HCT116 (cell line): Measurements from ENCODE around the gene CAPN15. TPM values are rescaled to one million over a fixed set of nuclear protein-coding genes. Genes with fewer than 3 reads are reported as not detected.

Experiments
- ATAC-seq: fragments of 200-7000 bp; cut with Tn5 transposase; 2 replicates; pipeline ENCODE4 v1.9.1; 2020; ENCODE audit warnings: mild to moderate bottlenecking, moderate library complexity
- BruUV-seq: library from RNA; stranded (reverse); fragments of 400-500 nt; replicated peaks from 2 replicates; lab custom pipeline; 2021; lab: Mats Ljungman, UMichigan
- CTCF ChIA-PET: fragments of 300-600 bp; sonication (Branson Sonifier 250); formaldehyde crosslinking; loops from one replicate; lab custom pipeline; 2021; ENCODE audit warnings: antibody characterized with exemption; lab: Charles Lee
- POLR2A ChIA-PET: fragments of 300-600, 350-600 bp; sonication (Branson Sonifier 250); formaldehyde crosslinking; loops from one replicate; lab custom pipeline; 2021; ENCODE audit warnings: antibody characterized with exemption; lab: Charles Lee
- RAD21 ChIA-PET, 2 experiments: fragments of 300-600 bp; sonication (Branson Sonifier 250); formaldehyde crosslinking; loops; one replicate each; lab custom pipeline; 2023; ENCODE audit warnings: low total read pairs in 2 of 2; ENCODE audit not compliant: uncharacterized antibody in 2 of 2, unreplicated experiment in 2 of 2, low non-redundant PET in 1 of 2; lab: Charles Lee
- DNase-seq: peaks from one replicate; pipeline ENCODE4 v3.0.0-alpha.2; 2010; ENCODE audit warnings: low read depth, low spot score
- H2AFZ ChIP-seq: fragments of 200-600 bp; shearing (Covaris generic), sonication (generic); 2 replicates; pipeline ENCODE4 v1.6.1; 2017; ENCODE audit warnings: low read depth, mixed run types, mixed read lengths, antibody characterized with exemption, low read length; ENCODE audit not compliant: poor library complexity, severe bottlenecking
- H3K27ac ChIP-seq: 2 replicates; pipeline ENCODE4 v1.5.1; 2012; ENCODE audit warnings: low read depth, low read length
- H3K27me3 ChIP-seq: fragments of 200-600 bp; sonication (generic); 2 replicates; pipeline ENCODE4 v1.6.1; 2016; ENCODE audit warnings: mixed run types, low read length, mixed read lengths; ENCODE audit not compliant: insufficient read depth
- H3K36me3 ChIP-seq, 2 experiments: fragments of 200-500 bp in 1 of 2; fragments of 200-600 bp in 1 of 2; sonication (Bioruptor generic) in 1 of 2; sonication (generic) in 1 of 2; 2 replicates each; pipeline versions ENCODE4 v1.5.1 to v1.6.1; 2014 to 2016; ENCODE audit warnings: low read length in 2 of 2, inconsistent platforms in 1 of 2, mixed read lengths in 1 of 2, mixed run types in 1 of 2; ENCODE audit not compliant: insufficient read depth in 2 of 2, control insufficient read depth in 1 of 2
- H3K4me1 ChIP-seq, 2 experiments: fragments of 200-600 bp in 1 of 2; sonication (generic) in 1 of 2; 2 replicates each; pipeline versions ENCODE4 v1.5.1 to v1.6.1; 2012 to 2017; ENCODE audit warnings: low read length in 2 of 2, inconsistent platforms in 1 of 2, mild to moderate bottlenecking in 1 of 2, mixed read lengths in 1 of 2, mixed run types in 1 of 2, moderate library complexity in 1 of 2; ENCODE audit not compliant: insufficient read depth in 2 of 2, control insufficient read depth in 1 of 2
- H3K4me2 ChIP-seq: fragments of 200-600 bp; sonication (generic); 2 replicates; pipeline ENCODE4 v1.6.1; 2017; ENCODE audit warnings: mixed run types, low read length, mixed read lengths
- H3K4me3 ChIP-seq, 2 experiments: fragments of 200-600 bp in 1 of 2; sonication (generic) in 1 of 2; replicated peaks in 1 of 2; 2 replicates each; pipeline ENCODE4 v1.5.1; 2011 to 2016; ENCODE audit warnings: low read length in 2 of 2, control low read depth in 1 of 2, low read depth in 1 of 2, mild to moderate bottlenecking in 1 of 2, mixed read lengths in 1 of 2, mixed run types in 1 of 2
- H3K79me2 ChIP-seq: fragments of 200-600 bp; sonication (generic); 2 replicates; pipeline ENCODE4 v1.6.1; 2017; ENCODE audit warnings: mild to moderate bottlenecking, mixed run types, low read length, moderate library complexity, mixed read lengths; ENCODE audit not compliant: insufficient read depth
- H3K9ac ChIP-seq: fragments of 200-600 bp; sonication (generic); 2 replicates; pipeline ENCODE4 v1.6.1; 2016; ENCODE audit warnings: low read length, mixed read lengths
- H3K9me2 ChIP-seq: fragments of 200-600 bp; sonication (generic), shearing (Covaris generic); 2 replicates; pipeline ENCODE4 v1.6.1; 2017; ENCODE audit warnings: mixed run types, mild to moderate bottlenecking, moderate library complexity; ENCODE audit not compliant: insufficient read depth
- H3K9me3 ChIP-seq, 2 experiments: fragments of 200-500 bp in 1 of 2; fragments of 200-600 bp in 1 of 2; sonication (Bioruptor generic) in 1 of 2; sonication (generic) in 1 of 2; 2 replicates each; pipeline ENCODE4 v1.6.1; 2014 to 2017; ENCODE audit warnings: low read length in 2 of 2, mixed read lengths in 2 of 2, inconsistent platforms in 1 of 2, low read depth in 1 of 2, mild to moderate bottlenecking in 1 of 2, mixed run types in 1 of 2, moderate library complexity in 1 of 2; ENCODE audit not compliant: control insufficient read depth in 1 of 2, insufficient read depth in 1 of 2
- H4K20me1 ChIP-seq: fragments of 200-600 bp; sonication (generic), shearing (Covaris generic); 2 replicates; pipeline ENCODE4 v1.6.1; 2017; ENCODE audit warnings: mixed run types, mild to moderate bottlenecking, moderate library complexity; ENCODE audit not compliant: insufficient read depth
- MAX ChIP-seq: IDR thresholded peaks from 2 replicates; pipeline ENCODE4 v1.6.1; 2012
- POLR2A ChIP-seq: IDR thresholded peaks from 2 replicates; pipeline ENCODE4 v1.7.0; 2011; ENCODE audit warnings: borderline replicate concordance; ENCODE audit not compliant: insufficient read depth, insufficient read length; ENCODE audit errors: extremely low read depth
- POLR2AphosphoS5 ChIP-seq: IDR thresholded peaks from 2 replicates; pipeline ENCODE4 v1.6.1; 2011; ENCODE audit warnings: mild to moderate bottlenecking, low read depth, low read length, moderate library complexity
- REST ChIP-seq: IDR thresholded peaks from 2 replicates; pipeline ENCODE4 v1.6.1; 2012; ENCODE audit warnings: low read depth
- SIN3A ChIP-seq: IDR thresholded peaks from 2 replicates; pipeline ENCODE4 v1.6.1; 2012; ENCODE audit warnings: low read depth
- SP1 ChIP-seq: IDR thresholded peaks from 2 replicates; pipeline ENCODE4 v1.6.1; 2012; ENCODE audit warnings: low read depth
- YY1 ChIP-seq: IDR thresholded peaks from 2 replicates; pipeline ENCODE4 v1.6.1; 2011; ENCODE audit warnings: low read length, low read depth, moderate library complexity, mild to moderate bottlenecking; ENCODE audit not compliant: insufficient replicate concordance; ENCODE audit errors: extremely low read depth
- ZFX ChIP-seq: fragments of 450-650 bp; IDR thresholded peaks from 2 replicates; pipeline ENCODE4 v1.6.1; 2017
- intact Hi-C: fragments of 100-400 bp; cut with micrococcal nuclease; formaldehyde crosslinking; loops from 2 replicates; pipeline ENCODE4 v1.10.0; 2022
- total RNA-seq: library from RNA; stranded (reverse); gene quantifications from one replicate; pipeline ENCODE4 v1.2.1, GENCODE V29; 2021; ENCODE audit not compliant: unreplicated experiment
- TF ChIP-seq, protein P1 (sequence below): IDR thresholded peaks from 2 replicates; pipeline ENCODE4 v1.6.1; 2012
- TF ChIP-seq, protein P2 (sequence below), 3 experiments: fragments of 200-600 bp in 1 of 3; sonication (generic) in 1 of 3; IDR thresholded peaks in 2 of 3; conservative IDR thresholded peaks in 1 of 3; 2 replicates each; pipeline ENCODE4 v1.5.1; 2012 to 2017; ENCODE audit warnings: low read depth in 2 of 3, low read length in 2 of 3, antibody characterized with exemption in 1 of 3, borderline replicate concordance in 1 of 3, control low read depth in 1 of 3, mild to moderate bottlenecking in 1 of 3, mixed read lengths in 1 of 3, mixed run types in 1 of 3, moderate library complexity in 1 of 3; ENCODE audit not compliant: insufficient read depth in 1 of 3

Gene CAPN15
- total RNA-seq, 1 experiment from 2014 or later, result 39.0 TPM

DNA sequence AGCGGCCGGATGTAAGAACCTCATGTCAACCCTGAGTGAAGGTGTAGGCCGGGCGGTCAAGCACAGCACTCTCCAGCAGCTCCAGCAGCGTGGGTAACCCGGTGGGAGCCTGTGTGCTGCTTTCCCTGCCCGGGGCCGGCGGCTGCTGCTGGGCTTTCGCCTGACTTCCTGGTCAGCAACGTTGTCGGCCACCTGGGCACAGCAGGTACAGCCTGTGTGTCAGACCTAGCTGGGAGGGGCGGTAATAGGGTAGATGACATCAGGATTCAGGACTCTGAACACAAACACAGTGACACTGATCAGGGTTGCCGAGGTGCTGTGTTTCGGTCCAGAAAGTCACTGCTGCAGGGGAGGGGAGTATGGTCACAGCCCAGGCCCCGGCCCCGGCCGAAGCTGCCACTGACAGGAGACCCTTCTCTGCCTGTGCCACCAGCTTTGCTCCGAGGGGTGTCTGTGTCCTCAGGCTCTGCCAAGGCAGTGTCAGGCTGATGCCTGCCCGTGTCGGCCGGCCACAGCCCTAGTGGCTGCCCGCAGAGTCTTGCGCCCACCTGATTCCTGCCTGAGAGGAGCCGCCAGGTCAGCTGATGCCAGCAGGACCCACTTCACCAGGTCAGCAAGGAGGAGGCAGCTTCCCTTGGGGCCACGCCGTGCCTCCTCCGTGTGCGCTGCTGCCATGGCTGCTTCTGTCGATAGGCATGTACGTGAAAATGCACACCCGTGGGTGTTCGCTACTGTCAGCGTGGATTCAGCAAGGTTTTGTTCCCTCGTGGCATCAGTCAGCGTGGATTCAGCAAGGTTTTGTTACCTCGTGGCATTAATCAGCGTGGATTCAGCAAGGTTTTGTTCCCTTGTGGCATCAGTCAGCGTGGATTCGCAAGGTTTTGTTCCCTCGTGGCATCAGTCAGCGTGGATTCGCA, 71.6 kb downstream of the CAPN15 start (continued):
- TF ChIP-seq SIN3A (no peak), POLR2A (no peak), SP1 (no peak), ZFX (no peak), POLR2AphosphoS5 (no peak), MAX (no peak), YY1 (no peak), REST (no peak)
- TF ChIP-seq, protein P1, sequence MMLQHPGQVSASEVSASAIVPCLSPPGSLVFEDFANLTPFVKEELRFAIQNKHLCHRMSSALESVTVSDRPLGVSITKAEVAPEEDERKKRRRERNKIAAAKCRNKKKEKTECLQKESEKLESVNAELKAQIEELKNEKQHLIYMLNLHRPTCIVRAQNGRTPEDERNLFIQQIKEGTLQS, result no peak

DNA sequence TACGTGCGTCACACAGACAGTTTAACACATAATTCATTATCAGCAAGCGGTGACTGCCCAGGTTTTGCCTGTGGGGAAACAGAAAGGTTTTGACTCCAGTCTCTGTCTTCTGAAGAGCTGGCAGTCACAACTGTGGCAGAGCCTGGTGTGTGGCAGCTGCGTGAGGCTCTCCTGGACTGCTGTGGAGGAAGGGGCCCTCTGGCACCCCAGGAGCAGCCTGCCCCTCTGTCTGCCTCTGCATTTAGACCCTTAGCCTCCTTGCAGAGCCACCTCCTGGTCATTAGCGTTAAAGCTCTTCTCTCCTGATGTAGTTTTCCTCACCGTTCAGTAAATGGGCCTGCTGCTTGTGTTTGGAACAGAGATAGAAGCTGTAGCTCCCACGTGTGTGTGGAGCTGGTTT, 73.3 kb downstream of the CAPN15 start:
- DNase-seq, result no peak
- no peaks in the 10 kb centered on the region for H3K27me3 ChIP-seq
- H3K79me2 ChIP-seq, result peaks cover 4% of the 10 kb centered on the region; the same call in 1 of the 2 replicates
- no peak overlapping the region for H2AFZ ChIP-seq
- ChIA-PET RAD21 (no interaction called here), CTCF (no interaction called here), POLR2A (no interaction called here)
- peaks cover 0 to 3% of the 10 kb centered on the region in 2 experiments; a peak in 1 of 4 replicates for H3K36me3 ChIP-seq
- no peaks in the 10 kb centered on the region for H3K4me1 ChIP-seq
- ATAC-seq, result no peak
- no peak overlapping the region for H3K4me2 ChIP-seq
- no peak for TF ChIP-seq ZFX
- TF ChIP-seq, protein P2, sequence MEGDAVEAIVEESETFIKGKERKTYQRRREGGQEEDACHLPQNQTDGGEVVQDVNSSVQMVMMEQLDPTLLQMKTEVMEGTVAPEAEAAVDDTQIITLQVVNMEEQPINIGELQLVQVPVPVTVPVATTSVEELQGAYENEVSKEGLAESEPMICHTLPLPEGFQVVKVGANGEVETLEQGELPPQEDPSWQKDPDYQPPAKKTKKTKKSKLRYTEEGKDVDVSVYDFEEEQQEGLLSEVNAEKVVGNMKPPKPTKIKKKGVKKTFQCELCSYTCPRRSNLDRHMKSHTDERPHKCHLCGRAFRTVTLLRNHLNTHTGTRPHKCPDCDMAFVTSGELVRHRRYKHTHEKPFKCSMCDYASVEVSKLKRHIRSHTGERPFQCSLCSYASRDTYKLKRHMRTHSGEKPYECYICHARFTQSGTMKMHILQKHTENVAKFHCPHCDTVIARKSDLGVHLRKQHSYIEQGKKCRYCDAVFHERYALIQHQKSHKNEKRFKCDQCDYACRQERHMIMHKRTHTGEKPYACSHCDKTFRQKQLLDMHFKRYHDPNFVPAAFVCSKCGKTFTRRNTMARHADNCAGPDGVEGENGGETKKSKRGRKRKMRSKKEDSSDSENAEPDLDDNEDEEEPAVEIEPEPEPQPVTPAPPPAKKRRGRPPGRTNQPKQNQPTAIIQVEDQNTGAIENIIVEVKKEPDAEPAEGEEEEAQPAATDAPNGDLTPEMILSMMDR (IDR thresholded peaks at IDR 0.05 in 2 of 3, conservative IDR thresholded peaks at IDR 0.05 in 1 of 3; ENCODE audit: borderline replicate concordance in 1 of 3, insufficient read depth in 1 of 3, low read depth in 2 of 3, low read length in 2 of 3), result peak in 1 of 3 experiments; percentile 10; a peak in 1 of 6 replicates
- intact Hi-C loops, result no loop called here
- no peaks in the 10 kb centered on the region for H3K9me3 ChIP-seq
- no peak overlapping the region for H3K4me3 ChIP-seq
- no peak overlapping the region for H3K27ac ChIP-seq
- H3K9ac ChIP-seq, result no peak overlapping the region
- H4K20me1 ChIP-seq, result no peaks in the 10 kb centered on the region
- BruUV-seq, result no TSS peak
- no peaks in the 10 kb centered on the region for H3K9me2 ChIP-seq
